SK-N-SH (cell line): Measurements from ENCODE around the gene DDAH1. TPM values are rescaled to one million over a fixed set of nuclear protein-coding genes. Genes with fewer than 3 reads are reported as not detected.

Experiments used
- CTCF ChIA-PET: fragments of 300-600, 350-600 bp; formaldehyde crosslinking; extraction: SDS; loops from one replicate; lab custom pipeline; 2021; lab: Yijun Ruan, JAX
- POLR2A ChIA-PET: fragments of 350-600 bp; sonication (Branson Sonifier 250); formaldehyde crosslinking; extraction: SDS; loops from one replicate; lab custom pipeline; 2020; ENCODE audit warnings: antibody characterized with exemption, inconsistent platforms; lab: Yijun Ruan, JAX
- DNase-seq: peaks from one replicate; pipeline ENCODE4 v3.0.0; 2012
- H2AFZ ChIP-seq: fragments of 200-600 bp; sonication (generic); 2 replicates; pipeline ENCODE4 v1.8.1; 2016; ENCODE audit warnings: antibody characterized with exemption, mild to moderate bottlenecking, low read depth
- H3F3A ChIP-seq: fragments of 200-600 bp; sonication (generic); replicated peaks from 2 replicates; pipeline ENCODE3; 2016; ENCODE audit warnings: antibody characterized with exemption, mild to moderate bottlenecking; ENCODE audit not compliant: insufficient read depth
- H3K27ac ChIP-seq, 2 experiments: fragments of 200-500 bp in 1 of 2; fragments of 200-600 bp in 1 of 2; sonication (Bioruptor generic) in 1 of 2; sonication (generic), shearing (Covaris generic) in 1 of 2; 2 replicates each; pipeline versions ENCODE4 v1.5.1 to v1.6.1; 2014 to 2016; ENCODE audit warnings: low read depth in 2 of 2, inconsistent platforms in 1 of 2, low read length in 1 of 2, mild to moderate bottlenecking in 1 of 2, mixed read lengths in 1 of 2
- H3K27me3 ChIP-seq: fragments of 200-600 bp; sonication (generic), shearing (Covaris generic); 2 replicates; pipeline ENCODE4 v1.6.1; 2016; ENCODE audit warnings: mixed run types; ENCODE audit not compliant: insufficient read depth
- H3K36me3 ChIP-seq, 2 experiments: fragments of 200-500 bp in 1 of 2; fragments of 200-600 bp in 1 of 2; sonication (Bioruptor generic) in 1 of 2; sonication (generic) in 1 of 2; replicated peaks in 1 of 2; 2 replicates each; pipeline versions ENCODE3 to v1.5.1; 2014 to 2016; ENCODE audit warnings: low read length in 1 of 2, mild to moderate bottlenecking in 1 of 2; ENCODE audit not compliant: insufficient read depth in 2 of 2, control insufficient read depth in 1 of 2
- H3K4me1 ChIP-seq, 2 experiments: fragments of 200-500 bp in 1 of 2; fragments of 200-600 bp in 1 of 2; sonication (Bioruptor generic) in 1 of 2; sonication (generic), shearing (Covaris generic) in 1 of 2; 2 replicates each; pipeline versions ENCODE4 v1.5.1 to v1.6.1; 2014 to 2016; ENCODE audit warnings: low read depth in 1 of 2, low read length in 1 of 2, mixed run types in 1 of 2; ENCODE audit not compliant: insufficient read depth in 2 of 2, control insufficient read depth in 1 of 2
- H3K4me2 ChIP-seq: fragments of 200-600 bp; sonication (generic), shearing (Covaris generic); 2 replicates; pipeline ENCODE4 v1.6.1; 2017; ENCODE audit warnings: mixed run types
- H3K4me3 ChIP-seq, 2 experiments: fragments of 200-500 bp in 1 of 2; fragments of 200-600 bp in 1 of 2; sonication (Bioruptor generic) in 1 of 2; sonication (generic), shearing (Covaris generic) in 1 of 2; 2 replicates each; pipeline versions ENCODE4 v1.5.1 to v1.8.1; 2014 to 2016; ENCODE audit warnings: low read depth in 2 of 2, inconsistent platforms in 1 of 2, low read length in 1 of 2, mild to moderate bottlenecking in 1 of 2, mixed read lengths in 1 of 2, moderate library complexity in 1 of 2
- H3K79me2 ChIP-seq: fragments of 200-600 bp; sonication (generic); 2 replicates; pipeline ENCODE4 v1.8.1; 2017; ENCODE audit warnings: mild to moderate bottlenecking; ENCODE audit not compliant: insufficient read depth
- H3K9ac ChIP-seq: fragments of 200-600 bp; sonication (generic); 2 replicates; pipeline ENCODE4 v1.6.1; 2017; ENCODE audit warnings: mixed run types
- H3K9me2 ChIP-seq: fragments of 200-600 bp; sonication (generic); 2 replicates; pipeline ENCODE4 v1.6.1; 2017; ENCODE audit warnings: mixed run types
- H3K9me3 ChIP-seq: fragments of 200-600 bp; sonication (generic); 2 replicates; pipeline ENCODE4 v1.6.1; 2017; ENCODE audit warnings: mixed run types, mild to moderate bottlenecking, moderate library complexity
- H4K20me1 ChIP-seq: fragments of 200-600 bp; sonication (generic); 2 replicates; pipeline ENCODE4 v1.6.1; 2017; ENCODE audit warnings: mild to moderate bottlenecking, mixed run types; ENCODE audit not compliant: insufficient read depth
- ELF1 ChIP-seq: IDR thresholded peaks from 2 replicates; pipeline ENCODE4 v1.4.0; 2012
- EP300 ChIP-seq, 2 experiments: IDR thresholded peaks; 2 replicates each; pipeline versions ENCODE4 v1.4.0 to v1.6.1; 2012; ENCODE audit warnings: borderline replicate concordance in 1 of 2, low read depth in 1 of 2, low read length in 1 of 2
- EZH2phosphoT487 ChIP-seq: fragments of 200-600 bp; sonication (generic); IDR thresholded peaks from 2 replicates; pipeline ENCODE4 v1.6.1; 2017; ENCODE audit warnings: low read depth, mixed run types, mild to moderate bottlenecking, antibody characterized with exemption, moderate library complexity, borderline replicate concordance
- FOSL2 ChIP-seq: IDR thresholded peaks from 2 replicates; pipeline ENCODE4 v1.4.0; 2012; ENCODE audit warnings: low read depth, mild to moderate bottlenecking, moderate library complexity, borderline replicate concordance
- GATA2 ChIP-seq: sonication (generic); formaldehyde crosslinking; IDR thresholded peaks from 2 replicates; pipeline ENCODE4 v1.5.0; 2020; ENCODE audit warnings: mild to moderate bottlenecking, missing genetic modification reagents
- MAX ChIP-seq: IDR thresholded peaks from 2 replicates; pipeline ENCODE4 v1.4.0; 2012; ENCODE audit warnings: low read depth
- MXI1 ChIP-seq: IDR thresholded peaks from 2 replicates; pipeline ENCODE4 v1.6.1; 2012; ENCODE audit warnings: mild to moderate bottlenecking, low read depth, low read length, improper control_type of control experiment
- NFIC ChIP-seq: IDR thresholded peaks from 2 replicates; pipeline ENCODE4 v1.4.0; 2012; ENCODE audit warnings: borderline replicate concordance
- NRF1 ChIP-seq: IDR thresholded peaks from 2 replicates; pipeline ENCODE4 v1.6.1; 2012; ENCODE audit warnings: low read depth, mild to moderate bottlenecking, low read length
- PBX3 ChIP-seq: IDR thresholded peaks from 2 replicates; pipeline ENCODE4; 2012
- RXRA ChIP-seq: IDR thresholded peaks from 2 replicates; pipeline ENCODE4 v1.4.0; 2012; ENCODE audit warnings: low read depth, mild to moderate bottlenecking, borderline replicate concordance
- SIN3A ChIP-seq: IDR thresholded peaks from 2 replicates; pipeline ENCODE4 v1.6.1; 2012; ENCODE audit warnings: low read depth, mild to moderate bottlenecking, low read length, moderate library complexity, borderline replicate concordance
- TAF1 ChIP-seq: IDR thresholded peaks from 2 replicates; pipeline ENCODE4 v1.6.1; 2012; ENCODE audit warnings: low read depth, mild to moderate bottlenecking, low read length, moderate library complexity, borderline replicate concordance
- USF2 ChIP-seq: fragments of 150-350 bp; IDR thresholded peaks from 2 replicates; pipeline ENCODE4 v1.6.1; 2017; ENCODE audit warnings: antibody characterized with exemption, low read length, low read depth, borderline replicate concordance
- YY1 ChIP-seq: IDR thresholded peaks from 2 replicates; pipeline ENCODE4 v1.4.0; 2012; ENCODE audit warnings: low read depth, mild to moderate bottlenecking
- WGBS: methylation state at CpG from one replicate; pipeline ENCODE4 v1.1.6; 2017; ENCODE audit warnings: low lambda C conversion rate; 5-methylcytosine and 5-hydroxymethylcytosine counted together
- polyA plus RNA-seq, 3 experiments: library from polyadenylated mRNA; depleted of rRNA; stranded (reverse); fragments of >200 nt; gene quantifications; 2 replicates each; pipeline ENCODE4 v1.2.3, GENCODE V29; 2012
- TF ChIP-seq, protein P1 (sequence below): fragments of 150-350 bp; IDR thresholded peaks from 2 replicates; pipeline ENCODE4 v1.6.1; 2016; ENCODE audit warnings: mild to moderate bottlenecking, low read depth, low read length

DDAH1 gene
- polyA plus RNA-seq, 1 of the 3 experiments (the other 2 are of a cell fraction): 64.3 TPM

- 59% methylated on average over 11 of the region's 11 CpGs for WGBS
- CTCF ChIA-PET: interaction anchor here (0.8 to 3.0 kb wide), 7 partner anchors 18 to 416 kb away, joined by 3 to 21 read pairs (median 5); partner anchors contain the start of gene C1orf52
- Histone ChIP-seq H3K4me2 (peak overlapping the region; percentile 59), H4K20me1 (peaks cover 29% of the 10 kb centered on the region), H3K36me3 (peaks cover 0 to 15% of the 10 kb centered on the region in 2 experiments), H3K27me3 (no peaks in the 10 kb centered on the region), H3K4me1 (peaks cover 22 to 28% of the 10 kb centered on the region in 2 experiments), H2AFZ (no peak overlapping the region), H3K4me3 (peak overlapping the region; percentile 52 to 96), H3K9ac (peak overlapping the region; percentile 52), H3K9me2 (no peaks in the 10 kb centered on the region), H3K79me2 (peaks cover 42% of the 10 kb centered on the region), H3F3A (peaks cover 32% of the 10 kb centered on the region), H3K9me3 (no peaks in the 10 kb centered on the region)
- POLR2A ChIA-PET: interaction anchor here (1.2 to 2.7 kb wide), 3 partner anchors 9 to 188 kb away, joined by 4 to 20 read pairs (median 5); partner anchors contain the start of genes C1orf52 and DDAH1
- DNase-seq: no peak
- no peak for TF ChIP-seq FOSL2
- peak; percentile 35; the same call in 1 of the 2 replicates for TF ChIP-seq TAF1
- no peak for TF ChIP-seq PBX3
- TF ChIP-seq, all 33 proteins: peak for 1
- H3K27ac ChIP-seq: peak overlapping the region; percentile 76 to 91
These were observed 187.8 kb downstream of the DDAH1 start for GRCh38 chr1:85276978-85277639.

- peak within 1 kb of the TSS; percentile 91 to 92 for H3K27ac ChIP-seq
- H2AFZ ChIP-seq: no peak within 1 kb of the TSS
- ChIA-PET POLR2A (interaction anchor here (1.1 to 2.7 kb wide), 4 partner anchors 9 to 432 kb away, joined by 4 to 20 read pairs (median 4); partner anchors contain the start of genes C1orf52, DDAH1 and ZNHIT6), CTCF (interaction anchor here (1.0 to 3.0 kb wide), 7 partner anchors 9 to 416 kb away, joined by 3 to 21 read pairs (median 5); partner anchors contain the start of gene C1orf52)
- 1% methylated on average over 39 of the region's 78 CpGs for WGBS
- H3K9me3 ChIP-seq: no peaks in the 10 kb centered on the region
- DNase-seq: peak; percentile 96
- H3K4me3 ChIP-seq: peak within 1 kb of the TSS; percentile 96 to 97
- H3K79me2 ChIP-seq: peaks cover 49% of the 10 kb centered on the region
- no peaks in the 10 kb centered on the region for H3K9me2 ChIP-seq
- peak within 1 kb of the TSS; percentile 93 for H3K4me2 ChIP-seq
- H4K20me1 ChIP-seq: peaks cover 34% of the 10 kb centered on the region
- peak within 1 kb of the TSS; percentile 95 for H3K9ac ChIP-seq
- peaks cover 22 to 28% of the 10 kb centered on the region in 2 experiments for H3K4me1 ChIP-seq
- H3K27me3 ChIP-seq: no peaks in the 10 kb centered on the region
- peaks cover 32% of the 10 kb centered on the region for H3F3A ChIP-seq
- peaks cover 2 to 22% of the 10 kb centered on the region in 2 experiments for H3K36me3 ChIP-seq
- TF ChIP-seq PBX3 (peak; percentile 42; the same call in 1 of the 2 replicates), MAX (no peak), MXI1 (peak; percentile 59; the same call in 1 of the 2 replicates), RXRA (no peak), SIN3A (peak; percentile 65; the same call in 1 of the 2 replicates), NRF1 (peak; percentile 98), EP300 (IDR thresholded peaks at IDR 0.05; ENCODE audit: borderline replicate concordance in 1 of 2, low read depth in 1 of 2, low read length in 1 of 2) (no peak), NFIC (no peak), EZH2phosphoT487 (no peak), GATA2 (no peak), ELF1 (peak; percentile 88), YY1 (0 out of 2 replicates have a peak, but pooled peaks have one; percentile 50), USF2 (no peak)
- TF ChIP-seq, protein P1, sequence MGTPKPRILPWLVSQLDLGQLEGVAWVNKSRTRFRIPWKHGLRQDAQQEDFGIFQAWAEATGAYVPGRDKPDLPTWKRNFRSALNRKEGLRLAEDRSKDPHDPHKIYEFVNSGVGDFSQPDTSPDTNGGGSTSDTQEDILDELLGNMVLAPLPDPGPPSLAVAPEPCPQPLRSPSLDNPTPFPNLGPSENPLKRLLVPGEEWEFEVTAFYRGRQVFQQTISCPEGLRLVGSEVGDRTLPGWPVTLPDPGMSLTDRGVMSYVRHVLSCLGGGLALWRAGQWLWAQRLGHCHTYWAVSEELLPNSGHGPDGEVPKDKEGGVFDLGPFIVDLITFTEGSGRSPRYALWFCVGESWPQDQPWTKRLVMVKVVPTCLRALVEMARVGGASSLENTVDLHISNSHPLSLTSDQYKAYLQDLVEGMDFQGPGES: no peak
These were observed 188.6 kb downstream of the DDAH1 start, which contains the start of gene BCL10 for GRCh38 chr1:85276215-85276977. Gene BCL10 (minus strand): TSS chr1:85276632. CDS start chr1:85276352, 280 bp downstream.
